ENCODE results near the gene BRSK2.

- TF ChIP-seq CTCF (IDR thresholded peaks at IDR 0.05) (no peak), POLR2AphosphoS5 (IDR thresholded peaks at IDR 0.05) (no peak), EP300 (IDR thresholded peaks at IDR 0.05) (no peak)
Observed at GRCh38 chr11:1503708-1504104, 114.0 kb downstream of the BRSK2 start.

Data from upper lobe of left lung (tissue), 4 donors.